A549 (cell line): ENCODE results near the gene MLLT1. TPM values are rescaled to one million over a fixed set of nuclear protein-coding genes. Genes with fewer than 3 reads are reported as not detected.

Experiments
- ATAC-seq, 2 experiments: fragments of 200-7000 bp in 1 of 2; fragments of >200 bp in 1 of 2; cut with Nextera tagmentation in 1 of 2; cut with Tn5 transposase in 1 of 2; 3 replicates each; pipeline versions ENCODE4 v1.8.0 to v1.9.1; 2018 to 2020; ENCODE audit warnings: mild to moderate bottlenecking in 1 of 2, moderate library complexity in 1 of 2
- CTCF ChIA-PET: fragments of 300-600 bp; sonication (Branson Sonifier 250); formaldehyde crosslinking; extraction: SDS; loops from one replicate; lab custom pipeline; 2021; ENCODE audit warnings: antibody characterized with exemption, inconsistent platforms; lab: Yijun Ruan, JAX
- POLR2A ChIA-PET: fragments of 350-600 bp; formaldehyde crosslinking; extraction: SDS; loops from one replicate; lab custom pipeline; 2021; ENCODE audit warnings: antibody characterized with exemption, inconsistent platforms; lab: Yijun Ruan, JAX
- DNase-seq, 2 experiments: peaks; one replicate each; pipeline versions ENCODE4 v3.0.0 to v3.0.0-alpha.2; 2011 to 2016; ENCODE audit warnings: low read depth in 1 of 2, low spot score in 1 of 2
- FAIRE-seq: peaks from 2 replicates; lab custom pipeline; 2011; peaks lifted over from hg19 to GRCh38; lab: Jason Lieb, UNC
- H3K27ac ChIP-seq, 2 experiments: fragments of >200 bp; sonication (Bioruptor Twin); formaldehyde crosslinking; 3 replicates each; pipeline ENCODE4 v1.5.1; 2016 to 2017
- H3K4me1 ChIP-seq: fragments of >200 bp; sonication (Bioruptor Twin); formaldehyde crosslinking; 3 replicates; pipeline ENCODE4 v1.6.1; 2016
- H3K4me2 ChIP-seq: fragments of >200 bp; sonication (Bioruptor Twin); formaldehyde crosslinking; 3 replicates; pipeline ENCODE4 v1.6.1; 2016
- H3K4me3 ChIP-seq: fragments of >200 bp; sonication (Bioruptor Twin); formaldehyde crosslinking; 3 replicates; pipeline ENCODE4 v1.5.1; 2016
- H3K9me3 ChIP-seq: fragments of >200 bp; sonication (Bioruptor Twin); formaldehyde crosslinking; 3 replicates; pipeline ENCODE4 v1.6.1; 2016
- BHLHE40 ChIP-seq: IDR thresholded peaks from 2 replicates; pipeline ENCODE4 v1.6.1; 2012; ENCODE audit warnings: low read depth, low read length, inconsistent platforms
- CBX2 ChIP-seq: fragments of 200-600 bp; sonication (generic); IDR thresholded peaks from 2 replicates; pipeline ENCODE4 v1.6.1; 2016; ENCODE audit warnings: low read depth, mild to moderate bottlenecking, borderline replicate concordance
- CHD2 ChIP-seq: fragments of 150-350 bp; IDR thresholded peaks from 2 replicates; pipeline ENCODE4 v1.6.1; 2014; ENCODE audit warnings: low read length; ENCODE audit not compliant: partially characterized antibody
- EHMT2 ChIP-seq: fragments of 200-600 bp; sonication (generic); IDR thresholded peaks from 2 replicates; pipeline ENCODE4 v1.6.1; 2016; ENCODE audit warnings: antibody characterized with exemption, low read depth, mild to moderate bottlenecking, moderate library complexity
- EP300 ChIP-seq, 2 experiments: fragments of >200 bp; sonication (Bioruptor Twin); formaldehyde crosslinking; IDR thresholded peaks; 2 replicates in 1 of 2; 3 replicates in 1 of 2; pipeline ENCODE4 v1.6.1; 2016 to 2017
- FOSB ChIP-seq: fragments of 250-450 bp; sonication (Bioruptor Pico); IDR thresholded peaks from 2 replicates; pipeline ENCODE4 v1.5.0; 2020; ENCODE audit warnings: mild to moderate bottlenecking, moderate library complexity
- HOXA7 ChIP-seq: fragments of 250-450 bp; sonication (Bioruptor Pico); IDR thresholded peaks from 2 replicates; pipeline ENCODE4 v1.5.0; 2020; ENCODE audit warnings: mild to moderate bottlenecking, moderate library complexity
- JUN ChIP-seq, 2 experiments: fragments of >200 bp; sonication (Bioruptor Twin); formaldehyde crosslinking; IDR thresholded peaks; 2 replicates in 1 of 2; 3 replicates in 1 of 2; pipeline ENCODE4 v1.6.1; 2016 to 2017
- KDM5A ChIP-seq: fragments of 200-600 bp; sonication (generic); IDR thresholded peaks from 2 replicates; pipeline ENCODE4 v1.6.1; 2016; ENCODE audit warnings: antibody characterized with exemption, mild to moderate bottlenecking
- MAZ ChIP-seq: fragments of 150-350 bp; IDR thresholded peaks from 2 replicates; pipeline ENCODE4 v1.6.1; 2014; ENCODE audit warnings: antibody characterized with exemption, low read depth, low read length, borderline replicate concordance
- NFE2L2 ChIP-seq: fragments of 150-350 bp; conservative IDR thresholded peaks from 2 replicates; pipeline ENCODE4 v1.6.1; 2014; ENCODE audit warnings: low read length
- NPAS2 ChIP-seq: fragments of 250-450 bp; sonication (Bioruptor Pico); IDR thresholded peaks from 2 replicates; pipeline ENCODE4 v1.8.0; 2022; ENCODE audit warnings: mild to moderate bottlenecking, moderate library complexity, borderline replicate concordance
- PHF8 ChIP-seq: fragments of 200-600 bp; sonication (generic); IDR thresholded peaks from 2 replicates; pipeline ENCODE4 v1.6.1; 2016; ENCODE audit warnings: low read depth, mild to moderate bottlenecking, antibody characterized with exemption, moderate library complexity, borderline replicate concordance
- RAD21 ChIP-seq, 2 experiments: fragments of >200 bp in 1 of 2; sonication (Bioruptor Twin) in 1 of 2; formaldehyde crosslinking in 1 of 2; IDR thresholded peaks in 1 of 2; conservative IDR thresholded peaks in 1 of 2; 2 replicates in 1 of 2; 3 replicates in 1 of 2; pipeline ENCODE4 v1.6.1; 2012 to 2018; ENCODE audit warnings: inconsistent platforms in 1 of 2
- RCOR1 ChIP-seq: fragments of 150-350 bp; IDR thresholded peaks from 2 replicates; pipeline ENCODE4 v1.6.1; 2014; ENCODE audit warnings: antibody characterized with exemption, low read length, low read depth
- RNF2 ChIP-seq: fragments of 200-600 bp; sonication (generic); IDR thresholded peaks from 2 replicates; pipeline ENCODE4 v1.6.1; 2016; ENCODE audit warnings: low read depth, mild to moderate bottlenecking, antibody characterized with exemption, moderate library complexity, borderline replicate concordance
- SREBF2 ChIP-seq: fragments of 450-650 bp; IDR thresholded peaks from 2 replicates; pipeline ENCODE4 v1.6.1; 2014; ENCODE audit warnings: mild to moderate bottlenecking, moderate library complexity
- TP53 ChIP-seq: fragments of 250-450 bp; sonication (Bioruptor Pico); IDR thresholded peaks from 2 replicates; pipeline ENCODE4 v1.5.0; 2021; ENCODE audit warnings: mild to moderate bottlenecking, moderate library complexity
- ZNF302 ChIP-seq: fragments of 250-450 bp; sonication (Bioruptor Pico); IDR thresholded peaks from 2 replicates; pipeline ENCODE4 v1.9.0; 2021; ENCODE audit warnings: inconsistent platforms, mild to moderate bottlenecking, moderate library complexity
- WGBS: methylation state at CpG from one replicate; pipeline ENCODE4 v1.1.6; 2017; ENCODE audit errors: missing lambda C conversion rate; 5-methylcytosine and 5-hydroxymethylcytosine counted together
- polyA plus RNA-seq, 4 experiments: library from polyadenylated mRNA; depleted of rRNA in 3 of 4; stranded (reverse); fragments of >200 nt; fragmentation: RNase III in 1 of 4; extraction: RNeasy Plus Mini Kit Qiagen cat#74134 plus additional on column Dnase treatment in 1 of 4; gene quantifications; 2 replicates in 3 of 4; 3 replicates in 1 of 4; pipeline ENCODE4 v1.2.3, GENCODE V29; 2011 to 2017
- TF ChIP-seq, protein P1 (sequence below): fragments of 150-350 bp; IDR thresholded peaks from 2 replicates; pipeline ENCODE4 v1.6.1; 2014; ENCODE audit warnings: low read depth, mild to moderate bottlenecking, low read length
- TF ChIP-seq, protein P2 (sequence below): fragments of 200-600 bp; sonication (generic); IDR thresholded peaks from 2 replicates; pipeline ENCODE4 v1.6.1; 2016; ENCODE audit warnings: antibody characterized with exemption, mild to moderate bottlenecking, moderate library complexity
- TF ChIP-seq, protein P3 (sequence below): fragments of >200 bp; sonication (Bioruptor Twin); formaldehyde crosslinking; IDR thresholded peaks from 3 replicates; pipeline ENCODE4 v1.5.1; 2016

Gene MLLT1
- polyA plus RNA-seq, 2 of the 4 experiments (the other 2 are of a cell fraction), result 7.4 to 17.5 TPM

DNA sequence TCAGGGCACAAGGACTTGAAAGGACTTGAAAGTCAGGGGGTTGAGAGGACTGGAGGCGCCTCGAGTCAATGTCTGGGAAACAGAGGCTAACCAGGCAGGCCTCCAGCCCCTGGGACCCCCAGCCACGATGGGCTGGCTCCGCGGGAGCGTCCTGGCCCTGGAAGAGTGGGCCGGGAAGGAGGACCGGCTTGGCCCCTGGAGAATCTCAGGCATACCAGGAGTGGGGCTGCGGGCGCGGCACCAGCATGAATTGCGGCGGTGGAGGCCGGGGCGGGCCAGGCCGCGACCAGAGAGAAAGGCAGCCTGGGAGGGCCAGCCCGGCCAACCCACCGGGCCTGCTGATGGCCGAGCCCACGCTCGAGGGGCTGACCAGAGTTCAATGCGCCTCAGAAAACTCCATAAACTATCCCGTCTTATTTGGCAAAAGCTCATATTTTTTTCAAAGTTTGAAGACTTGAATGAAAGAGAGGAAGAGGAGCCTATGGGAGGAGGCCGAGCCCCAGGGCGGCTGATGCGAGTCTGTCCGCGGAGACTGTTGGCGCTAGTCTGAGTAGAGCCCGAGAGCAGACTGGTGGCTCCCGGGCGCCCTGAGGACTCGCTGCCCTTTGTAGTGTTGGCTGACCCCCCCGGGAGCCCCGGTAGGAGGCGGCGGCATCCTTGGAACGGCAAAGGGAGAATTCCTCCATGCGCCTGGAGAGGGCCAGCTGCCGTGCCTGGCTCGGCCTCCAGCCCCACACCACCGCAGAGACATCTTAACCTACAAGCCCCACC, 68.0 kb downstream of the MLLT1 start:
- Histone ChIP-seq H3K9me3 (no peaks in the 10 kb centered on the region), H3K4me3 (no peak overlapping the region), H3K4me1 (no peaks in the 10 kb centered on the region), H3K27ac (no peak overlapping the region), H3K4me2 (no peak overlapping the region)
- WGBS, result 97% methylated on average over 39 of the region's 43 CpGs
- DNase-seq (no peak), FAIRE-seq (no peak), ATAC-seq (no peak)
- TF ChIP-seq ZNF302 (CRISPR knock-in tag) (no peak), RCOR1 (no peak), PHF8 (no peak), RNF2 (no peak), CHD2 (no peak), NFE2L2 (no peak), KDM5A (no peak), RAD21 (conservative IDR thresholded peaks at IDR 0.05 in 1 of 2, IDR thresholded peaks at IDR 0.05 in 1 of 2) (no peak)
- TF ChIP-seq, protein P1, sequence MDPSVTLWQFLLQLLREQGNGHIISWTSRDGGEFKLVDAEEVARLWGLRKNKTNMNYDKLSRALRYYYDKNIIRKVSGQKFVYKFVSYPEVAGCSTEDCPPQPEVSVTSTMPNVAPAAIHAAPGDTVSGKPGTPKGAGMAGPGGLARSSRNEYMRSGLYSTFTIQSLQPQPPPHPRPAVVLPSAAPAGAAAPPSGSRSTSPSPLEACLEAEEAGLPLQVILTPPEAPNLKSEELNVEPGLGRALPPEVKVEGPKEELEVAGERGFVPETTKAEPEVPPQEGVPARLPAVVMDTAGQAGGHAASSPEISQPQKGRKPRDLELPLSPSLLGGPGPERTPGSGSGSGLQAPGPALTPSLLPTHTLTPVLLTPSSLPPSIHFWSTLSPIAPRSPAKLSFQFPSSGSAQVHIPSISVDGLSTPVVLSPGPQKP, result no peak
- TF ChIP-seq, protein P2, sequence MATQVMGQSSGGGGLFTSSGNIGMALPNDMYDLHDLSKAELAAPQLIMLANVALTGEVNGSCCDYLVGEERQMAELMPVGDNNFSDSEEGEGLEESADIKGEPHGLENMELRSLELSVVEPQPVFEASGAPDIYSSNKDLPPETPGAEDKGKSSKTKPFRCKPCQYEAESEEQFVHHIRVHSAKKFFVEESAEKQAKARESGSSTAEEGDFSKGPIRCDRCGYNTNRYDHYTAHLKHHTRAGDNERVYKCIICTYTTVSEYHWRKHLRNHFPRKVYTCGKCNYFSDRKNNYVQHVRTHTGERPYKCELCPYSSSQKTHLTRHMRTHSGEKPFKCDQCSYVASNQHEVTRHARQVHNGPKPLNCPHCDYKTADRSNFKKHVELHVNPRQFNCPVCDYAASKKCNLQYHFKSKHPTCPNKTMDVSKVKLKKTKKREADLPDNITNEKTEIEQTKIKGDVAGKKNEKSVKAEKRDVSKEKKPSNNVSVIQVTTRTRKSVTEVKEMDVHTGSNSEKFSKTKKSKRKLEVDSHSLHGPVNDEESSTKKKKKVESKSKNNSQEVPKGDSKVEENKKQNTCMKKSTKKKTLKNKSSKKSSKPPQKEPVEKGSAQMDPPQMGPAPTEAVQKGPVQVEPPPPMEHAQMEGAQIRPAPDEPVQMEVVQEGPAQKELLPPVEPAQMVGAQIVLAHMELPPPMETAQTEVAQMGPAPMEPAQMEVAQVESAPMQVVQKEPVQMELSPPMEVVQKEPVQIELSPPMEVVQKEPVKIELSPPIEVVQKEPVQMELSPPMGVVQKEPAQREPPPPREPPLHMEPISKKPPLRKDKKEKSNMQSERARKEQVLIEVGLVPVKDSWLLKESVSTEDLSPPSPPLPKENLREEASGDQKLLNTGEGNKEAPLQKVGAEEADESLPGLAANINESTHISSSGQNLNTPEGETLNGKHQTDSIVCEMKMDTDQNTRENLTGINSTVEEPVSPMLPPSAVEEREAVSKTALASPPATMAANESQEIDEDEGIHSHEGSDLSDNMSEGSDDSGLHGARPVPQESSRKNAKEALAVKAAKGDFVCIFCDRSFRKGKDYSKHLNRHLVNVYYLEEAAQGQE, result no peak
- CTCF ChIA-PET, result no interaction called here
- POLR2A ChIA-PET, result no interaction called here

DNA sequence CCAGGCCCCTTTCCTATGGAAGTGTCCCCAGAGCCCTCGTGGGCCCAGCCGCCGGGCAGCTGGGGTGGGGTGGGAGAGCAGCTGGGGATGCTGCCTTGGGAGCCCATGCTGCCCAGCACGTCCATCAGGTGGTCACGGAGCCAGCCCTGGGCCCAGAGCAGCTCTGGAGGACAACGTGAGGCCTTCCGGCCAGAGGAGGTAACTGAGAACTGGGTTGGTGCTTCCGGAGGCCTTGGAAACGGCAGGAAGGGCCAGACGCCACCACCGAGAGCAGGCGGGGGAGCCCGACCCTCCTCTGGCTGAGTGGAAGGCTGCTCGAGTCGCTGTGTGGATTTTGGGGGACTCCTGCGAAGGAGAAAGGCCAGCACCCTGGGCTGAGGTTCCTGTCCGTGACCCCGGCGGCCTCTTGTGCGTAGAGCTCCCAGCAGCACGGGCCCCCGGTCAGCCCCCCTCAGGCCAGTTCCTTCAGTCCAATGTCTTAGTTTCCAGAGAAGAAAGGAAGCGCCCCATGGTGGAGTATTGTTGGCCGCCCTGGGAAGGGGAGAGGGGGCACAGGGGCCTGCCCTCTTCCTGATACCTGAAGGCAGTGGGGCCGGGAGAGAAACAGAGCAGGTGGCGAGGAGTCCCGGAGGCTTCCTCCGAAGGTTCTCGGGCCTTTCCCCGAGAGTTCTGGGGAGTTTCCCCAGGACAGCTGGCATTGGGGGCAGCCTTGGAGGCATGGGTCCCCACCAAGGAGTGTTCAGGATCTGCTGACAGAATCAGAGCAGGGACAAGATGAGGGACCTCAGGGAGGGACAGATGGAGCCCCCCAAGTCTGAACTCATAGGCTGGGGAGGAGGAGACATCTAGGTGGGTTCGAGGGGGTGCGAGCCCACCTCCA, 68.8 kb downstream of the MLLT1 start:
- DNase-seq, result no peak
- no peak for ATAC-seq
- no peaks in the 10 kb centered on the region for H3K4me1 ChIP-seq
- no peaks in the 10 kb centered on the region for H3K9me3 ChIP-seq
- WGBS, result 97% methylated on average over 11 of the region's 32 CpGs
- no peak overlapping the region for H3K27ac ChIP-seq
- TF ChIP-seq EP300 (IDR thresholded peaks at IDR 0.05), result no peak
- TF ChIP-seq JUN (IDR thresholded peaks at IDR 0.05), result no peak
- TF ChIP-seq TP53, result no peak
- TF ChIP-seq, protein P1, result no peak
- no peak for TF ChIP-seq EHMT2
- no peak for TF ChIP-seq ZNF302 (CRISPR knock-in tag)
- TF ChIP-seq CHD2, result no peak
- no peak for TF ChIP-seq MAZ
- TF ChIP-seq HOXA7, result no peak
- no peak for TF ChIP-seq KDM5A
- TF ChIP-seq RAD21 (conservative IDR thresholded peaks at IDR 0.05 in 1 of 2, IDR thresholded peaks at IDR 0.05 in 1 of 2), result no peak
- TF ChIP-seq FOSB (CRISPR knock-in tag), result no peak
- no peak for TF ChIP-seq NPAS2 (CRISPR knock-in tag)
- TF ChIP-seq, protein P3, sequence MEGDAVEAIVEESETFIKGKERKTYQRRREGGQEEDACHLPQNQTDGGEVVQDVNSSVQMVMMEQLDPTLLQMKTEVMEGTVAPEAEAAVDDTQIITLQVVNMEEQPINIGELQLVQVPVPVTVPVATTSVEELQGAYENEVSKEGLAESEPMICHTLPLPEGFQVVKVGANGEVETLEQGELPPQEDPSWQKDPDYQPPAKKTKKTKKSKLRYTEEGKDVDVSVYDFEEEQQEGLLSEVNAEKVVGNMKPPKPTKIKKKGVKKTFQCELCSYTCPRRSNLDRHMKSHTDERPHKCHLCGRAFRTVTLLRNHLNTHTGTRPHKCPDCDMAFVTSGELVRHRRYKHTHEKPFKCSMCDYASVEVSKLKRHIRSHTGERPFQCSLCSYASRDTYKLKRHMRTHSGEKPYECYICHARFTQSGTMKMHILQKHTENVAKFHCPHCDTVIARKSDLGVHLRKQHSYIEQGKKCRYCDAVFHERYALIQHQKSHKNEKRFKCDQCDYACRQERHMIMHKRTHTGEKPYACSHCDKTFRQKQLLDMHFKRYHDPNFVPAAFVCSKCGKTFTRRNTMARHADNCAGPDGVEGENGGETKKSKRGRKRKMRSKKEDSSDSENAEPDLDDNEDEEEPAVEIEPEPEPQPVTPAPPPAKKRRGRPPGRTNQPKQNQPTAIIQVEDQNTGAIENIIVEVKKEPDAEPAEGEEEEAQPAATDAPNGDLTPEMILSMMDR, result no peak
- TF ChIP-seq BHLHE40, result no peak
- no peak for TF ChIP-seq SREBF2
- TF ChIP-seq CBX2, result no peak
- no peak for TF ChIP-seq NFE2L2
- no peak for TF ChIP-seq RNF2
- H3K4me3 ChIP-seq, result no peak overlapping the region
- H3K4me2 ChIP-seq, result no peak overlapping the region
- no peak for FAIRE-seq
- CTCF ChIA-PET, result no interaction called here
- POLR2A ChIA-PET, result no interaction called here
